Astrocyte (in vitro differentiated cells and primary cell): ENCODE data around the gene RNU6-1. TPM values are rescaled to one million over a fixed set of nuclear protein-coding genes. Genes with fewer than 3 reads are reported as not detected.
A peak's percentile ranks its signal among the peaks of the same experiment; 100 is the strongest.

ENCODE experiments used
- DNase-seq: peaks from one replicate; pipeline ENCODE4 v3.0.0-alpha.2; 2010; ENCODE audit warnings: low read depth
- FAIRE-seq: peaks from 2 replicates; lab custom pipeline; 2011; peaks lifted over from hg19 to GRCh38; lab: Jason Lieb, UNC
- H2AFZ ChIP-seq: 2 replicates; pipeline ENCODE4 v1.6.0; 2012; ENCODE audit warnings: low read depth, low read length, inconsistent platforms
- H3K27ac ChIP-seq: 2 replicates; pipeline ENCODE4 v1.5.1; 2011; ENCODE audit warnings: low read depth, low read length, inconsistent platforms
- H3K27me3 ChIP-seq: 2 replicates; pipeline ENCODE4 v1.6.0; 2011; ENCODE audit warnings: low read length, inconsistent platforms; ENCODE audit not compliant: insufficient read depth
- H3K36me3 ChIP-seq: 2 replicates; pipeline ENCODE4 v1.5.1; 2011; ENCODE audit warnings: low read length, inconsistent platforms; ENCODE audit not compliant: insufficient read depth
- H3K4me1 ChIP-seq: 2 replicates; pipeline ENCODE4 v1.5.1; 2011; ENCODE audit warnings: low read length, inconsistent platforms; ENCODE audit not compliant: insufficient read depth
- H3K4me2 ChIP-seq: 2 replicates; pipeline ENCODE4 v1.6.0; 2012; ENCODE audit warnings: low read length, inconsistent platforms
- H3K4me3 ChIP-seq: 2 replicates; pipeline ENCODE4 v1.5.1; 2011; ENCODE audit warnings: low read depth, mild to moderate bottlenecking, low read length, inconsistent platforms; ENCODE audit not compliant: insufficient read depth
- H3K79me2 ChIP-seq: 2 replicates; pipeline ENCODE4 v1.6.0; 2012; ENCODE audit warnings: mild to moderate bottlenecking, low read length, inconsistent platforms; ENCODE audit not compliant: insufficient read depth
- H3K9ac ChIP-seq: 2 replicates; pipeline ENCODE4 v1.6.0; 2012; ENCODE audit warnings: mild to moderate bottlenecking, low read length, inconsistent platforms
- H3K9me3 ChIP-seq: 2 replicates; pipeline ENCODE4 v1.5.1; 2012; ENCODE audit warnings: low read depth, mild to moderate bottlenecking, low read length, inconsistent platforms; ENCODE audit not compliant: insufficient read depth
- H4K20me1 ChIP-seq: 2 replicates; pipeline ENCODE4 v1.6.0; 2012; ENCODE audit warnings: low read length, inconsistent platforms; ENCODE audit not compliant: insufficient read depth
- H3K27ac Mint-ChIP-seq: one replicate; pipeline ENCODE4 v1.8.0; 2021; ENCODE audit warnings: mild to moderate bottlenecking, mixed read lengths; ENCODE audit not compliant: unreplicated experiment
- H3K27me3 Mint-ChIP-seq: one replicate; pipeline ENCODE4 v1.8.0; 2021; ENCODE audit warnings: low read depth, mixed read lengths; ENCODE audit not compliant: unreplicated experiment
- H3K36me3 Mint-ChIP-seq: one replicate; pipeline ENCODE4 v1.8.0; 2021; ENCODE audit warnings: low read depth, mixed read lengths; ENCODE audit not compliant: unreplicated experiment
- H3K4me1 Mint-ChIP-seq: one replicate; pipeline ENCODE4 v1.8.0; 2021; ENCODE audit warnings: low read depth, mixed read lengths; ENCODE audit not compliant: unreplicated experiment
- H3K4me3 Mint-ChIP-seq: one replicate; pipeline ENCODE4 v1.8.0; 2021; ENCODE audit warnings: mild to moderate bottlenecking, moderate library complexity, mixed read lengths; ENCODE audit not compliant: unreplicated experiment
- H3K9me3 Mint-ChIP-seq: one replicate; pipeline ENCODE4 v1.8.0; 2021; ENCODE audit warnings: mild to moderate bottlenecking, mixed read lengths; ENCODE audit not compliant: unreplicated experiment
- EZH2 ChIP-seq: IDR thresholded peaks from 2 replicates; pipeline ENCODE4 v1.6.1; 2012; ENCODE audit warnings: mild to moderate bottlenecking, low read length, inconsistent platforms; ENCODE audit not compliant: insufficient read depth
- total RNA-seq: library from RNA; stranded (reverse); gene quantifications from 2 replicates; pipeline ENCODE4 v1.2.1, GENCODE V29; 2021
- TF ChIP-seq, protein P1 (sequence below): IDR thresholded peaks from 2 replicates; pipeline ENCODE4 v1.5.1; 2011; ENCODE audit warnings: low read depth, mild to moderate bottlenecking, inconsistent platforms, low read length, moderate library complexity; ENCODE audit not compliant: insufficient read depth

RNU6-1 gene
- total RNA-seq, 1 donor from 2014 or later = not detected

- Mint-ChIP-seq H3K9me3 (peaks cover 3% of the 10 kb centered on the region), H3K4me3 (no peak overlapping the region), H3K4me1 (peaks cover 34% of the 10 kb centered on the region), H3K36me3 (no peaks in the 10 kb centered on the region), H3K27me3 (no peaks in the 10 kb centered on the region), H3K27ac (no peak overlapping the region)
- H3K27ac ChIP-seq = no peak overlapping the region
- H3K9me3 ChIP-seq = no peaks in the 10 kb centered on the region
- FAIRE-seq (no peak), DNase-seq (peak; percentile 39)
- no peak overlapping the region for H3K4me3 ChIP-seq
- no peaks in the 10 kb centered on the region for H4K20me1 ChIP-seq
- peaks cover 4% of the 10 kb centered on the region for H3K4me1 ChIP-seq
- H3K27me3 ChIP-seq = no peaks in the 10 kb centered on the region
- no peaks in the 10 kb centered on the region for H3K36me3 ChIP-seq
- H2AFZ ChIP-seq = no peak overlapping the region
- H3K79me2 ChIP-seq = no peaks in the 10 kb centered on the region
- no peak overlapping the region for H3K9ac ChIP-seq
- H3K4me2 ChIP-seq = no peak overlapping the region
- TF ChIP-seq, protein P1, sequence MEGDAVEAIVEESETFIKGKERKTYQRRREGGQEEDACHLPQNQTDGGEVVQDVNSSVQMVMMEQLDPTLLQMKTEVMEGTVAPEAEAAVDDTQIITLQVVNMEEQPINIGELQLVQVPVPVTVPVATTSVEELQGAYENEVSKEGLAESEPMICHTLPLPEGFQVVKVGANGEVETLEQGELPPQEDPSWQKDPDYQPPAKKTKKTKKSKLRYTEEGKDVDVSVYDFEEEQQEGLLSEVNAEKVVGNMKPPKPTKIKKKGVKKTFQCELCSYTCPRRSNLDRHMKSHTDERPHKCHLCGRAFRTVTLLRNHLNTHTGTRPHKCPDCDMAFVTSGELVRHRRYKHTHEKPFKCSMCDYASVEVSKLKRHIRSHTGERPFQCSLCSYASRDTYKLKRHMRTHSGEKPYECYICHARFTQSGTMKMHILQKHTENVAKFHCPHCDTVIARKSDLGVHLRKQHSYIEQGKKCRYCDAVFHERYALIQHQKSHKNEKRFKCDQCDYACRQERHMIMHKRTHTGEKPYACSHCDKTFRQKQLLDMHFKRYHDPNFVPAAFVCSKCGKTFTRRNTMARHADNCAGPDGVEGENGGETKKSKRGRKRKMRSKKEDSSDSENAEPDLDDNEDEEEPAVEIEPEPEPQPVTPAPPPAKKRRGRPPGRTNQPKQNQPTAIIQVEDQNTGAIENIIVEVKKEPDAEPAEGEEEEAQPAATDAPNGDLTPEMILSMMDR = no peak
- TF ChIP-seq EZH2 = no peak
Observed at GRCh38 chr15:67880651-67881182, 40.9 kb upstream of the RNU6-1 start.

DNA sequence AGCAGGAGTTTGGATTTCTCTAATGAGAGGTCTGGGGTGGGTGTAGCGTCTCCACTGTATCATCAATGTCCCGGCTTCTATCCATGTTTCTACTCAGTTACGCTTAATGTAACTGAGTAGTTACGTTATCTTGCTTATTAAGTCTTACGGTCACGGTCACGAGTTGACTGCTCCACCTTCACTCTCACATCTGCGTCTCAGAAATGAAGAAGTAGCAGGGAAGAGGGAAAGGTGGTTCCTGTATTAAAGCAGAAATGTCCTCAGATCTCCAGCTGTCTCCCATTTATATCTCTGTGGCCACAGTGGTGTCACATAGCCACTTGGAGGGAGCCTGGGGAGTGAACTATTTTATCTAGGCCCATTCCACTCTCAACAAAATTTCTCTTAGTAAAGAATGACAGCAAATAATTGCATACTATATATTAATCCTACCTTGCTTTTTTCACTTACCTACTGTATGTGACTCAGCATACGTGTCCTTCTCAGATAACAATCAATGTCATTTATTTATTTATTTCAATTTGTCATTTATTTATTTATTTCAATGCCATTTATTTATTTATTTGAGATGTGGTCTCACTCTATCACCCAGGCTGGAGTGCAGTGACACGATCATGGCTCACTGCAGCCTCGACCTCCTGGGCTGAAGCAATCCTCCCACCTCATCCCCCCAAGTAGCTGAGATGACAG is 39.7 kb upstream of the RNU6-1 start:
- H3K4me3 Mint-ChIP-seq = no peak overlapping the region
- no peaks in the 10 kb centered on the region for H3K36me3 Mint-ChIP-seq
- Histone ChIP-seq H3K27me3 (no peaks in the 10 kb centered on the region), H4K20me1 (no peaks in the 10 kb centered on the region), H3K27ac (no peak overlapping the region), H3K9ac (no peak overlapping the region), H3K4me1 (peaks cover 4% of the 10 kb centered on the region), H3K79me2 (no peaks in the 10 kb centered on the region), H3K36me3 (no peaks in the 10 kb centered on the region), H3K4me2 (no peak overlapping the region), H2AFZ (no peak overlapping the region), H3K4me3 (no peak overlapping the region), H3K9me3 (no peaks in the 10 kb centered on the region)
- H3K9me3 Mint-ChIP-seq = peaks cover 3% of the 10 kb centered on the region
- TF ChIP-seq, protein P1 = no peak
- TF ChIP-seq EZH2 = no peak
- no peak overlapping the region for H3K27ac Mint-ChIP-seq
- H3K27me3 Mint-ChIP-seq = no peaks in the 10 kb centered on the region
- FAIRE-seq = no peak
- no peak for DNase-seq
- peaks cover 26% of the 10 kb centered on the region for H3K4me1 Mint-ChIP-seq

- no peak overlapping the region for H3K4me3 Mint-ChIP-seq
- Histone ChIP-seq H3K36me3 (no peaks in the 10 kb centered on the region), H3K27ac (no peak overlapping the region), H3K4me2 (no peak overlapping the region), H2AFZ (no peak overlapping the region), H3K4me3 (no peak overlapping the region), H3K27me3 (no peaks in the 10 kb centered on the region), H3K4me1 (peaks cover 4% of the 10 kb centered on the region), H3K9ac (no peak overlapping the region), H4K20me1 (no peaks in the 10 kb centered on the region), H3K79me2 (no peaks in the 10 kb centered on the region), H3K9me3 (peaks cover under 1% of the 10 kb centered on the region)
- peaks cover 2% of the 10 kb centered on the region for H3K27me3 Mint-ChIP-seq
- no peaks in the 10 kb centered on the region for H3K36me3 Mint-ChIP-seq
- peaks cover 20% of the 10 kb centered on the region for H3K4me1 Mint-ChIP-seq
- peaks cover 3% of the 10 kb centered on the region for H3K9me3 Mint-ChIP-seq
- no peak for TF ChIP-seq EZH2
- TF ChIP-seq, protein P1 = no peak
- no peak for DNase-seq
- FAIRE-seq = no peak
- no peak overlapping the region for H3K27ac Mint-ChIP-seq
Observed at GRCh38 chr15:67878712-67879206, 38.9 kb upstream of the RNU6-1 start.
